ENCODE data around the gene GRAMD2A. TPM values are rescaled to one million over a fixed set of nuclear protein-coding genes. Genes with fewer than 3 reads are reported as not detected.

Gene GRAMD2A
- total and polyA plus RNA-seq, 7 donors = 0.16 to 4.3 (median 1.6) TPM; not detected in 1

DNA sequence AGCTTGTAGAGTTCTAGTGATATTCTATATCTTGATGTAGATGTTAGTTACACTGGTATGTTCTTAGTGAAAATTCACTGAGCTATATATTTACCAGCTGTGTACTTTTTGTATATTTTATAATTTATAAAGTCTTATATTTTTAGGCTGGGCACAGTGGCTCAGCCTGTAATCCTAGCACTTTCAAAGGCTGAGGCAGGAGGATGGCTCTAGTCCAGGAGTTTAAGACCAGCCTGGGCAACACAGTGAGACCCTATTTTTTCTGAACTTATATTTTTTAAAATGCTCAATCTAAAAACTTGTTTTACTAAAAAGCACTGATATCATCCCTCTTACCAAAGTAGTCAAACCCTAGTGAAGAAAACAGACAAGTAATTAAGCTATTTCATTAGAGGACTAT, 84.8 kb downstream of the GRAMD2A start:
- TF ChIP-seq POLR2AphosphoS5 (IDR thresholded peaks at IDR 0.05) = no peak
- no peak for TF ChIP-seq POLR2A (IDR thresholded peaks at IDR 0.05)
- TF ChIP-seq CTCF (IDR thresholded peaks at IDR 0.05) = no peak
- no peak for TF ChIP-seq EP300 (IDR thresholded peaks at IDR 0.05)
- no peaks in the 10 kb centered on the region for H3K27me3 ChIP-seq
- H3K9me3 ChIP-seq = no peaks in the 10 kb centered on the region
- no peaks in the 10 kb centered on the region for H3K36me3 ChIP-seq
- H3K27ac ChIP-seq = peak overlapping the region in 2 of 4 donors; percentile 0 to 28
- H3K4me3 ChIP-seq = no peak overlapping the region
- intact Hi-C loops (cut with DNase I) = no loop called here
- DNase-seq = no peak
- peaks cover 0 to 58% (median 39%) of the 10 kb centered on the region in 4 donors for H3K4me1 ChIP-seq

DNA sequence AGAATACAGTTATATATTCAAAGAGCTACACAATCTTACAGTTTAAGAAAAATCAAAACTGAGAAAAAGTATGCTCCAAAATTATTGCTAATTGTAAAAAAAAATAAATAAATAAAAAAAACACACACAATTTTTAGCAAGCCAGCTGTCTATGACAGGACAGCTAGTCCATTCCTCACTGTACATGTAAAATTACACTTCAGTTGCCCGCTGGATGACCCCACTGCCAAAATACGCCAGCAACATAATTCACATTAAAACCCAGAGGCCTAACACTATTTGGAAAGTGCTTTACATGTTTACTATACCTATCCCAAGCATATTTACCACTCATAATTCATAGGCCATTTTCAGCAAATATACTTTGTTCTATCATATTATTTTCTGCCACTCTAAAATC, 85.5 kb downstream of the GRAMD2A start:
- Histone ChIP-seq H3K36me3 (no peaks in the 10 kb centered on the region), H3K4me3 (no peak overlapping the region), H3K9me3 (no peaks in the 10 kb centered on the region), H3K27me3 (no peaks in the 10 kb centered on the region), H3K4me1 (peaks cover 0 to 60% (median 43%) of the 10 kb centered on the region in 4 donors), H3K27ac (no peak overlapping the region)
- 84 to 95% methylated on average over 2 of the region's 2 CpGs for WGBS, 2 donors
- TF ChIP-seq CTCF (IDR thresholded peaks at IDR 0.05) = no peak
- no peak for TF ChIP-seq EP300 (IDR thresholded peaks at IDR 0.05)
- TF ChIP-seq POLR2A (IDR thresholded peaks at IDR 0.05) = no peak
- no peak for TF ChIP-seq POLR2AphosphoS5 (IDR thresholded peaks at IDR 0.05)
- intact Hi-C loops (cut with DNase I) = no loop called here
- no peak for DNase-seq

DNA sequence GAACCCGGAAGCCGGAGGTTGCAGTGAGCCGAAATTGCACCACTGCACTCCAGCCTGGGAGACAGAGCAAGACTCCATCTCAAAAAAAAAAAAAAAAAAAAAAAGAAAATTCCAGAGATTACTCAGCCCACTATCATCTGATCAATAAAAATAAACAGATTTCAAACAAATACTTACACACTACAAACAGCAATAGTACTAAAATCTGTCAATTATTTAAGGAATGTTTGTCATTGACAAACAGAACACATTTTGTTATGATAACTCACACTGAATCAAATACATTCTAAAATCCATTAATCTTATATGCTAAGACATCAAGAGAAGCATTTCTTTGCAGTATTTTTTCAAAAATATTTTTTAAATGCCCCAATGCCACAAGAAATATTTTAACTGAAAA, 87.2 kb downstream of the GRAMD2A start:
- Histone ChIP-seq H3K4me3 (no peak overlapping the region), H3K27me3 (no peaks in the 10 kb centered on the region), H3K36me3 (no peaks in the 10 kb centered on the region), H3K4me1 (peaks cover 0 to 58% (median 32%) of the 10 kb centered on the region in 4 donors), H3K9me3 (no peaks in the 10 kb centered on the region), H3K27ac (no peak overlapping the region)
- 96 to 97% methylated on average over 3 of the region's 3 CpGs for WGBS, 2 donors
- intact Hi-C loops (cut with DNase I) = no loop called here
- DNase-seq = no peak
- TF ChIP-seq POLR2A (IDR thresholded peaks at IDR 0.05) (no peak), CTCF (IDR thresholded peaks at IDR 0.05) (no peak), POLR2AphosphoS5 (IDR thresholded peaks at IDR 0.05) (no peak), EP300 (IDR thresholded peaks at IDR 0.05) (no peak)

Other genes with a start within 250 kb of the GRAMD2A start
- gene MYO9A, start 79.6 kb downstream of the GRAMD2A start, total RNA-seq = 10 to 100 TPM; 55.8 to 80.0 (median 62.8) TPM
- gene MYO9A, start 79.6 kb downstream of the GRAMD2A start, polyA plus RNA-seq = 1 to 10 TPM; 3.0 to 7.1 (median 3.0) TPM
- 1 to 10 TPM; 1.8 to 4.3 (median 2.0) TPM for gene SENP8, start 79.4 kb downstream of the GRAMD2A start, total RNA-seq
- 1 to 10 TPM; 1.2 to 3.0 (median 1.6) TPM for gene SENP8, start 79.4 kb downstream of the GRAMD2A start, polyA plus RNA-seq
- gene PKM, start 33.4 kb upstream of the GRAMD2A start, total RNA-seq = 100 to 1,000 TPM; 135 to 213 (median 200) TPM
- 100 to 1,000 TPM; 174 to 582 (median 254) TPM for gene PKM, start 33.4 kb upstream of the GRAMD2A start, polyA plus RNA-seq
- 100 to 1,000 TPM in 1 of 4 donors, 10 to 100 TPM in 3; 41.5 to 103 (median 60.0) TPM for gene PARP6, start 74.8 kb upstream of the GRAMD2A start, total RNA-seq
- gene PARP6, start 74.8 kb upstream of the GRAMD2A start, polyA plus RNA-seq = 10 to 100 TPM; 12.5 to 29.4 (median 27.2) TPM
- 1 to 10 TPM; 2.1 to 5.8 (median 2.8) TPM for gene CELF6, start 122.4 kb upstream of the GRAMD2A start, total RNA-seq
- 1 to 10 TPM in 1 of 3 donors, not detected in 2; 4.2 TPM for gene CELF6, start 122.4 kb upstream of the GRAMD2A start, polyA plus RNA-seq
- gene HEXA, start 178.2 kb upstream of the GRAMD2A start, total RNA-seq = 10 to 100 TPM; 56.0 to 80.0 (median 66.7) TPM
- 10 to 100 TPM; 35.4 to 76.5 (median 54.8) TPM for gene HEXA, start 178.2 kb upstream of the GRAMD2A start, polyA plus RNA-seq
- gene TMEM202, start 200.5 kb upstream of the GRAMD2A start, total RNA-seq = not detected
- gene TMEM202, start 200.5 kb upstream of the GRAMD2A start, polyA plus RNA-seq = not detected